ENCODE results near the gene NDUFS7. TPM values are rescaled to one million over a fixed set of nuclear protein-coding genes. Genes with fewer than 3 reads are reported as not detected.
A peak's percentile ranks its signal among the peaks of the same experiment; 100 is the strongest.

The NDUFS7 gene
- total RNA-seq, 6 donors from 2014 or later = 38.8 to 121 (median 100) TPM

GRCh38 chr19:1396768-1397679, 13.3 kb downstream of the NDUFS7 start:
- Histone ChIP-seq H3K4me1 (peaks cover 11 to 33% (median 22%) of the 10 kb centered on the region in 4 donors), H3K27ac (no peak overlapping the region), H3K9me3 (no peaks in the 10 kb centered on the region), H3K27me3 (peaks cover 0 to 16% (median 5%) of the 10 kb centered on the region in 4 donors), H3K4me3 (no peak overlapping the region), H3K36me3 (peaks cover 3 to 33% (median 27%) of the 10 kb centered on the region in 4 donors)
- DNase-seq (peak in 1 of 2 donors; percentile 81), ATAC-seq (ENCODE audit: low FRiP score in 2 of 2) (no peak)
- 73 to 74% methylated on average over 26 to 34 of the region's 42 CpGs for WGBS, 2 donors
- TF ChIP-seq EP300 (IDR thresholded peaks at IDR 0.05) (no peak), CTCF (IDR thresholded peaks at IDR 0.05) (no peak), POLR2AphosphoS5 (IDR thresholded peaks at IDR 0.05) (no peak), POLR2A (IDR thresholded peaks at IDR 0.05) (no peak)

- no peak for DNase-seq
- H3K9me3 ChIP-seq = no peaks in the 10 kb centered on the region
- peaks cover 0 to 25% (median 19%) of the 10 kb centered on the region in 4 donors for H3K36me3 ChIP-seq
- H3K27me3 ChIP-seq = peaks cover 0 to 16% (median 6%) of the 10 kb centered on the region in 4 donors
- no peak for ATAC-seq (ENCODE audit: low FRiP score in 2 of 2)
- TF ChIP-seq CTCF (IDR thresholded peaks at IDR 0.05) (no peak), POLR2A (IDR thresholded peaks at IDR 0.05) (no peak), POLR2AphosphoS5 (IDR thresholded peaks at IDR 0.05) (no peak), EP300 (IDR thresholded peaks at IDR 0.05) (no peak)
- peaks cover 15 to 42% (median 26%) of the 10 kb centered on the region in 4 donors for H3K4me1 ChIP-seq
- no peak overlapping the region for H3K4me3 ChIP-seq
- 87 to 96% methylated on average over 9 of the region's 9 CpGs for WGBS, 2 donors
- no peak overlapping the region for H3K27ac ChIP-seq
Observed at GRCh38 chr19:1397838-1398237, 14.1 kb downstream of the NDUFS7 start.

- H3K36me3 ChIP-seq = peaks cover 0 to 13% (median 7%) of the 10 kb centered on the region in 4 donors
- no peak overlapping the region for H3K4me3 ChIP-seq
- TF ChIP-seq CTCF (IDR thresholded peaks at IDR 0.05) (no peak), EP300 (IDR thresholded peaks at IDR 0.05) (no peak), POLR2AphosphoS5 (IDR thresholded peaks at IDR 0.05) (no peak), POLR2A (IDR thresholded peaks at IDR 0.05) (no peak)
- 88 to 92% methylated on average over 12 to 19 of the region's 19 CpGs for WGBS, 2 donors
- ATAC-seq (ENCODE audit: low FRiP score in 2 of 2) = no peak
- no peaks in the 10 kb centered on the region for H3K9me3 ChIP-seq
- H3K27ac ChIP-seq = no peak overlapping the region
- DNase-seq = peak in 1 of 2 donors; percentile 77
- H3K27me3 ChIP-seq = peaks cover 0 to 16% (median 6%) of the 10 kb centered on the region in 4 donors
- peaks cover 15 to 43% (median 26%) of the 10 kb centered on the region in 4 donors for H3K4me1 ChIP-seq
Observed at GRCh38 chr19:1399079-1399478, 15.4 kb downstream of the NDUFS7 start.

GRCh38 chr19:1399745-1400144, 16.0 kb downstream of the NDUFS7 start:
- ATAC-seq (ENCODE audit: low FRiP score in 2 of 2) (no peak), DNase-seq (peak in 1 of 2 donors; percentile 71)
- WGBS, 2 donors = 98% methylated on average over 12 of the region's 15 CpGs; no CpG with 5 or more reads in 1 of the 2 donors
- peaks cover 0 to 7% (median 3%) of the 10 kb centered on the region in 4 donors for H3K36me3 ChIP-seq
- TF ChIP-seq EP300 (IDR thresholded peaks at IDR 0.05) (no peak), CTCF (IDR thresholded peaks at IDR 0.05) (no peak), POLR2AphosphoS5 (IDR thresholded peaks at IDR 0.05) (no peak), POLR2A (IDR thresholded peaks at IDR 0.05) (no peak)
- H3K27me3 ChIP-seq = peaks cover 0 to 16% (median 6%) of the 10 kb centered on the region in 4 donors
- no peak overlapping the region for H3K4me3 ChIP-seq
- H3K9me3 ChIP-seq = no peaks in the 10 kb centered on the region
- H3K4me1 ChIP-seq = peaks cover 15 to 43% (median 26%) of the 10 kb centered on the region in 4 donors
- no peak overlapping the region for H3K27ac ChIP-seq
